Measurements from ENCODE around the gene MYH9.

- TF ChIP-seq ZNF462 (CRISPR knock-in tag; IDR thresholded peaks at IDR 0.05): peak; percentile 89; the same call in 1 of the 2 replicates
- TF ChIP-seq CTCF (conservative IDR thresholded peaks at IDR 0.05; ENCODE audit: low read depth in 2 of 2): peak; percentile 94 to 95
- no peak for TF ChIP-seq REST (IDR thresholded peaks at IDR 0.05; ENCODE audit: unreplicated experiment)
- TF ChIP-seq EZH2 (IDR thresholded peaks at IDR 0.05; ENCODE audit: low read depth, unreplicated experiment): no peak
- TF ChIP-seq POLR2AphosphoS5 (IDR thresholded peaks at IDR 0.05; ENCODE audit: low read depth): no peak
- TF ChIP-seq ETS1 (IDR thresholded peaks at IDR 0.05): no peak
- no peak for TF ChIP-seq EZH2phosphoT487 (IDR thresholded peaks at IDR 0.05; ENCODE audit: unreplicated experiment)
- TF ChIP-seq JUNB (IDR thresholded peaks at IDR 0.05; ENCODE audit: unreplicated experiment): no peak
- TF ChIP-seq ZNF114 (CRISPR knock-in tag; IDR thresholded peaks at IDR 0.05): no peak
- no peak for TF ChIP-seq CREB1 (CRISPR knock-in tag; IDR thresholded peaks at IDR 0.05; ENCODE audit: low read depth)
- no peak for TF ChIP-seq STAT1 (IDR thresholded peaks at IDR 0.05; ENCODE audit: unreplicated experiment)
Measured at GRCh38 chr22:36301384-36301828, 86.4 kb downstream of the MYH9 start.
